IMR-90 (cell line): Measurements from ENCODE around the gene MGST2. TPM values are rescaled to one million over a fixed set of nuclear protein-coding genes. Genes with fewer than 3 reads are reported as not detected.

Source experiments
- ATAC-seq: fragments of 200-7000 bp; cut with Tn5 transposase; 2 replicates; pipeline ENCODE4 v1.9.1; 2020; ENCODE audit warnings: low read depth, mild to moderate bottlenecking, moderate library complexity
- BruUV-seq: library from RNA; stranded (reverse); fragments of 400-500 nt; replicated peaks from 2 replicates; lab custom pipeline; 2021; lab: Mats Ljungman, UMichigan
- CTCF ChIA-PET: fragments of 300-600 bp; formaldehyde crosslinking; extraction: SDS; loops from one replicate; lab custom pipeline; 2021; ENCODE audit warnings: antibody characterized with exemption; lab: Yijun Ruan, JAX
- POLR2A ChIA-PET: fragments of 300-600 bp; sonication (Branson Sonifier 250); formaldehyde crosslinking; loops from one replicate; lab custom pipeline; 2022; ENCODE audit warnings: antibody characterized with exemption; ENCODE audit not compliant: unreplicated experiment; lab: Charles Lee
- DNase-seq: peaks from one replicate; pipeline ENCODE4 v3.0.0; 2013
- H2AFZ ChIP-seq: replicated peaks from 2 replicates; pipeline ENCODE3; 2013; ENCODE audit warnings: low read length, mild to moderate bottlenecking; ENCODE audit not compliant: poor library complexity
- H2AK5ac ChIP-seq: 2 replicates; pipeline ENCODE4 v1.6.1; 2013; ENCODE audit warnings: low read depth, low read length, inconsistent platforms
- H2AK9ac ChIP-seq: replicated peaks from 2 replicates; pipeline ENCODE3; 2013; ENCODE audit warnings: mild to moderate bottlenecking, low read depth, low read length, moderate library complexity; ENCODE audit not compliant: poor library complexity
- H2BK120ac ChIP-seq: 2 replicates; pipeline ENCODE4 v1.6.1; 2013; ENCODE audit warnings: low read depth, low read length, inconsistent platforms
- H2BK15ac ChIP-seq: 3 replicates; pipeline ENCODE4 v1.6.1; 2013; ENCODE audit warnings: low read depth, low read length, inconsistent platforms
- H2BK20ac ChIP-seq: 2 replicates; pipeline ENCODE4 v1.6.1; 2013; ENCODE audit warnings: low read depth, mild to moderate bottlenecking, inconsistent platforms, low read length, moderate library complexity
- H2BK5ac ChIP-seq: 2 replicates; pipeline ENCODE4 v1.6.1; 2013; ENCODE audit warnings: mild to moderate bottlenecking, low read depth, low read length, inconsistent platforms; ENCODE audit not compliant: poor library complexity, severe bottlenecking
- H3K14ac ChIP-seq: replicated peaks from 2 replicates; pipeline ENCODE4 v1.6.1; 2013; ENCODE audit warnings: low read depth, low read length, inconsistent platforms
- H3K18ac ChIP-seq: 2 replicates; pipeline ENCODE4 v1.6.1; 2013; ENCODE audit warnings: low read depth, low read length, control low read depth
- H3K23ac ChIP-seq: 2 replicates; pipeline ENCODE4 v1.6.1; 2013; ENCODE audit warnings: low read depth, low read length, inconsistent platforms
- H3K27ac ChIP-seq: 2 replicates; pipeline ENCODE4 v1.5.1; 2013; ENCODE audit warnings: mild to moderate bottlenecking, control low read depth, low read length; ENCODE audit not compliant: insufficient read depth
- H3K27me3 ChIP-seq: 2 replicates; pipeline ENCODE4 v1.6.1; 2013; ENCODE audit warnings: low read length; ENCODE audit not compliant: control insufficient read depth, insufficient read depth
- H3K36me3 ChIP-seq: 2 replicates; pipeline ENCODE4 v1.6.1; 2013; ENCODE audit warnings: low read length, mixed read lengths; ENCODE audit not compliant: control insufficient read depth, insufficient read depth
- H3K4ac ChIP-seq: 2 replicates; pipeline ENCODE4 v1.6.1; 2013; ENCODE audit warnings: low read depth, low read length, inconsistent platforms
- H3K4me1 ChIP-seq: 2 replicates; pipeline ENCODE4 v1.6.1; 2013; ENCODE audit warnings: low read length, mixed read lengths; ENCODE audit not compliant: control insufficient read depth, insufficient read depth
- H3K4me2 ChIP-seq: 2 replicates; pipeline ENCODE4 v1.6.1; 2013; ENCODE audit warnings: low read depth, mild to moderate bottlenecking, control low read depth, low read length, moderate library complexity
- H3K4me3 ChIP-seq: 2 replicates; pipeline ENCODE4 v1.5.1; 2013; ENCODE audit warnings: low read depth, mild to moderate bottlenecking, control low read depth, low read length, moderate library complexity; ENCODE audit not compliant: insufficient read depth
- H3K56ac ChIP-seq: 2 replicates; pipeline ENCODE4 v1.6.1; 2013; ENCODE audit warnings: low read length, inconsistent platforms; ENCODE audit not compliant: insufficient read depth; ENCODE audit errors: extremely low read depth
- H3K79me1 ChIP-seq, 2 experiments: 2 replicates each; pipeline ENCODE4 v1.6.1; 2013; ENCODE audit warnings: low read length in 2 of 2, inconsistent platforms in 1 of 2, low read depth in 1 of 2
- H3K9ac ChIP-seq: 2 replicates; pipeline ENCODE4 v1.6.1; 2013; ENCODE audit warnings: low read depth, low read length, control low read depth
- H3K9me1 ChIP-seq: 2 replicates; pipeline ENCODE4 v1.6.1; 2013; ENCODE audit warnings: low read length, inconsistent platforms; ENCODE audit not compliant: insufficient read depth
- H3K9me3 ChIP-seq: 2 replicates; pipeline ENCODE4 v1.6.1; 2013; ENCODE audit warnings: low read length; ENCODE audit not compliant: control insufficient read depth, insufficient read depth
- H4K20me1 ChIP-seq: 2 replicates; pipeline ENCODE4 v1.6.1; 2013; ENCODE audit warnings: low read length, inconsistent platforms; ENCODE audit not compliant: insufficient read depth
- H4K5ac ChIP-seq: 2 replicates; pipeline ENCODE4 v1.6.1; 2013; ENCODE audit warnings: mild to moderate bottlenecking, low read depth, low read length, control low read depth
- H4K8ac ChIP-seq, 2 experiments: 2 replicates each; pipeline ENCODE4 v1.6.1; 2013; ENCODE audit warnings: low read depth in 2 of 2, low read length in 2 of 2, control low read depth in 1 of 2, inconsistent platforms in 1 of 2
- H4K91ac ChIP-seq: 2 replicates; pipeline ENCODE4 v1.6.1; 2013; ENCODE audit warnings: low read depth, low read length, inconsistent platforms; ENCODE audit not compliant: insufficient read depth
- CHD1 ChIP-seq: IDR thresholded peaks from 2 replicates; pipeline ENCODE4 v1.6.1; 2012; ENCODE audit warnings: low read depth, low read length, improper control_type of control experiment
- ELK1 ChIP-seq: fragments of 150-350 bp; IDR thresholded peaks from 2 replicates; pipeline ENCODE4 v1.6.1; 2016; ENCODE audit warnings: low read depth, mild to moderate bottlenecking, low read length, moderate library complexity, borderline replicate concordance
- NFE2L2 ChIP-seq: fragments of 150-350 bp; IDR thresholded peaks from 2 replicates; pipeline ENCODE4 v1.6.1; 2016; ENCODE audit warnings: low read depth, mild to moderate bottlenecking, low read length
- WGBS, 2 experiments: methylation state at CpG; one replicate each; pipeline versions ENCODE4 v1.1.5 to v1.1.7; 2013; ENCODE audit warnings: missing lambda C conversion rate in 2 of 2; ENCODE audit not compliant: insufficient read length in 1 of 2; ENCODE audit errors: extremely low coverage in 2 of 2; 5-methylcytosine and 5-hydroxymethylcytosine counted together
- dilution Hi-C: fragments of 300-500 bp; cut with HindIII; formaldehyde crosslinking; loops from one replicate; pipeline ENCODE4 v1.14.3; 2018; ENCODE audit warnings: low sequenced_read_pairs; ENCODE audit not compliant: unreplicated experiment
- in situ Hi-C: fragments of 300-500 bp; cut with MboI; formaldehyde crosslinking; loops from 3 replicates; pipeline ENCODE4 v1.14.3; 2019; ENCODE audit warnings: low sequenced_read_pairs, inconsistent platforms, mixed read lengths
- intact Hi-C: fragments of 100-400 bp; cut with micrococcal nuclease; formaldehyde crosslinking; loops from 2 replicates; pipeline ENCODE4 v1.10.0; 2022
- polyA plus RNA-seq, 3 experiments: library from polyadenylated mRNA; depleted of rRNA; stranded (reverse); fragments of >200 nt; gene quantifications; 2 replicates each; pipeline ENCODE4 v1.2.3, GENCODE V29; 2012; ENCODE audit warnings: low replicate concordance in 1 of 3
- total RNA-seq: library from RNA; depleted of rRNA; stranded (reverse); fragments of >200 nt; gene quantifications from 2 replicates; pipeline ENCODE4 v1.2.3, GENCODE V29; 2012

MGST2 gene
- total and polyA plus RNA-seq, 2 of the 4 experiments (the other 2 are of a cell fraction) = 4.8 to 10.5 TPM

GRCh38 chr4:139740121-139740520 is 74.5 kb downstream of the MGST2 start:
- peak; percentile 58 for ATAC-seq
- no peak for TF ChIP-seq NFE2L2
- TF ChIP-seq ELK1 = no peak
- TF ChIP-seq CHD1 = no peak
- no peak overlapping the region for H4K5ac ChIP-seq
- no peak overlapping the region for H2BK15ac ChIP-seq
- no peak overlapping the region for H3K18ac ChIP-seq
- H3K9me3 ChIP-seq = no peaks in the 10 kb centered on the region
- H3K79me1 ChIP-seq = no peaks in the 10 kb centered on the region; a peak in 1 of 4 replicates
- H2BK120ac ChIP-seq = no peak overlapping the region
- BruUV-seq = no TSS peak
- peak overlapping the region; percentile 17; the same call in 1 of the 2 replicates for H3K4me2 ChIP-seq
- no peak overlapping the region for H4K91ac ChIP-seq
- peak overlapping the region; percentile 60; the same call in 1 of the 2 replicates for H3K4ac ChIP-seq
- no peak overlapping the region for H2BK5ac ChIP-seq
- H3K56ac ChIP-seq = no peak overlapping the region
- no peak overlapping the region for H3K9ac ChIP-seq
- H3K14ac ChIP-seq = peak overlapping the region; percentile 45; the same call in 1 of the 2 replicates
- peak overlapping the region; percentile 49 for H2AK5ac ChIP-seq
- no peak overlapping the region for H3K27ac ChIP-seq
- no peaks in the 10 kb centered on the region; the same call in 1 of the 2 replicates for H3K9me1 ChIP-seq
- H4K20me1 ChIP-seq = no peaks in the 10 kb centered on the region
- no peak overlapping the region for H2BK20ac ChIP-seq
- no peaks in the 10 kb centered on the region for H3K36me3 ChIP-seq
- in situ Hi-C loops = loop anchor here (5.0 kb wide), 1 partner anchor 267 kb away; no protein-coding TSS in a partner anchor
- CTCF ChIA-PET = interaction anchor here (0.6 to 1.7 kb wide), 5 partner anchors 83 to 407 kb away, joined by 3 to 6 read pairs (median 4); no protein-coding TSS in a partner anchor
- no peak overlapping the region for H3K4me3 ChIP-seq
- no CpG with 5 or more reads among the region's 5 CpGs for WGBS, 2 experiments
- POLR2A ChIA-PET = no interaction called here
- H3K4me1 ChIP-seq = peaks cover 9% of the 10 kb centered on the region
- no peaks in the 10 kb centered on the region for H3K27me3 ChIP-seq
- H3K23ac ChIP-seq = no peak overlapping the region
- dilution Hi-C loops = no loop called here
- H2AK9ac ChIP-seq = no peak overlapping the region
- intact Hi-C loops = no loop called here
- H4K8ac ChIP-seq = 0 out of 4 replicates have a peak overlapping the region, but pooled peaks of 1 of the 2 experiments have one; percentile 10
- H2AFZ ChIP-seq = peak overlapping the region; percentile 73
- no peak for DNase-seq
